CD4-positive, CD25-positive, alpha-beta regulatory T cell (primary cell): ENCODE measurements around the gene S100Z. TPM values are rescaled to one million over a fixed set of nuclear protein-coding genes. Genes with fewer than 3 reads are reported as not detected.
"Not testable (repeated sequence)": the region's sequence is repeated elsewhere in the genome, so short reads cannot be mapped to it uniquely, and the experiment has no call there.

Source experiments
- ATAC-seq, 2 donors: fragments of 150-1000 bp; cut with Tn5 transposase; one replicate each; pipeline ENCODE4 v1.10.0; 2021; ENCODE audit warnings: low read depth in 2 of 2, moderate number of reproducible peaks in 2 of 2, moderate library complexity in 1 of 2
- DNase-seq, 3 donors: peaks; one replicate each; pipeline versions ENCODE4 v3.0.0 to v3.0.0-alpha.2; 2012 to 2022; ENCODE audit warnings: mixed read lengths in 1 of 3
- H3K27ac ChIP-seq: one replicate; pipeline ENCODE4 v1.7.0; 2013; ENCODE audit warnings: mild to moderate bottlenecking, low read length; ENCODE audit not compliant: insufficient read depth, poor library complexity, severe bottlenecking
- H3K27me3 ChIP-seq: one replicate; pipeline ENCODE4 v1.7.0; 2013; ENCODE audit warnings: low read length; ENCODE audit not compliant: control insufficient read depth, insufficient read depth
- H3K36me3 ChIP-seq: one replicate; pipeline ENCODE4 v1.7.0; 2013; ENCODE audit warnings: mild to moderate bottlenecking, low read length, moderate library complexity; ENCODE audit not compliant: control insufficient read depth, insufficient read depth
- H3K4me1 ChIP-seq: 2 replicates; pipeline ENCODE4 v1.7.0; 2013; ENCODE audit warnings: mild to moderate bottlenecking, low read length; ENCODE audit not compliant: insufficient read depth, control insufficient read depth, poor library complexity, severe bottlenecking
- H3K4me3 ChIP-seq: one replicate; pipeline ENCODE4 v1.7.0; 2013; ENCODE audit warnings: low read depth, mild to moderate bottlenecking, low read length, moderate library complexity
- H3K9me3 ChIP-seq, 2 experiments: 1 replicate in 1 of 2; 2 replicates in 1 of 2; pipeline ENCODE4 v1.7.0; 2013; ENCODE audit warnings: low read length in 2 of 2, mild to moderate bottlenecking in 1 of 2, moderate library complexity in 1 of 2; ENCODE audit not compliant: control insufficient read depth in 2 of 2
- H3K27ac Mint-ChIP-seq, 3 donors: one replicate each; pipeline ENCODE4 v1.8.0; 2020 to 2022; ENCODE audit warnings: mild to moderate bottlenecking in 3 of 3, mixed read lengths in 3 of 3, moderate library complexity in 2 of 3
- H3K27me3 Mint-ChIP-seq: one replicate; pipeline ENCODE4 v1.8.0; 2022; ENCODE audit warnings: mild to moderate bottlenecking, mixed read lengths
- H3K36me3 Mint-ChIP-seq: one replicate; pipeline ENCODE4 v1.8.0; 2020; ENCODE audit warnings: mixed read lengths
- H3K4me1 Mint-ChIP-seq, 4 donors: one replicate each; pipeline ENCODE4 v1.8.0; 2020 to 2022; ENCODE audit warnings: mixed read lengths in 4 of 4, mild to moderate bottlenecking in 1 of 4
- H3K4me3 Mint-ChIP-seq, 4 donors: one replicate each; pipeline ENCODE4 v1.8.0; 2020 to 2022; ENCODE audit warnings: mild to moderate bottlenecking in 4 of 4, mixed read lengths in 4 of 4, moderate library complexity in 3 of 4
- H3K9me3 Mint-ChIP-seq, 7 donors: one replicate each; pipeline ENCODE4 v1.8.0; 2020 to 2022; ENCODE audit warnings: mixed read lengths in 7 of 7, mild to moderate bottlenecking in 3 of 7, moderate library complexity in 2 of 7
- polyA plus RNA-seq, 4 donors: library from polyadenylated mRNA; unstranded; fragments of 300-500 nt; fragmentation: Illumina TruSeq; gene quantifications; one replicate each; pipeline ENCODE4 v1.2.3, GENCODE V29; 2021
- total RNA-seq: library from RNA; stranded (reverse); gene quantifications from one replicate; pipeline ENCODE4 v1.2.3, GENCODE V29; 2022

The S100Z gene
- total and polyA plus RNA-seq, 5 donors from 2014 or later: 0.72 to 4.0 (median 1.7) TPM

- H3K27ac Mint-ChIP-seq: no peak overlapping the region
- H3K36me3 ChIP-seq: no peaks in the 10 kb centered on the region
- ATAC-seq (no peak), DNase-seq (no peak)
- H3K27me3 ChIP-seq: no peaks in the 10 kb centered on the region
- H3K4me3 ChIP-seq: no peak overlapping the region
- H3K27ac ChIP-seq: no peak overlapping the region
- H3K9me3 ChIP-seq: no peaks in the 10 kb centered on the region
- H3K9me3 Mint-ChIP-seq: peaks cover 0 to 11% (median 1%) of the 10 kb centered on the region in 7 donors
- no peaks in the 10 kb centered on the region for H3K4me1 ChIP-seq
- H3K36me3 Mint-ChIP-seq: peaks cover 5% of the 10 kb centered on the region
- peaks cover 4% of the 10 kb centered on the region for H3K27me3 Mint-ChIP-seq
- H3K4me3 Mint-ChIP-seq: no peak overlapping the region
- H3K4me1 Mint-ChIP-seq: no peaks in the 10 kb centered on the region
Measured at GRCh38 chr5:76893294-76893693, 43.5 kb downstream of the S100Z start.

GRCh38 chr5:76896196-76896595 lies 46.4 kb downstream of the S100Z start:
- Histone ChIP-seq H3K4me3 (no peak overlapping the region), H3K36me3 (no peaks in the 10 kb centered on the region), H3K27ac (no peak overlapping the region), H3K9me3 (peaks cover 4 to 13% of the 10 kb centered on the region in 2 experiments), H3K27me3 (no peaks in the 10 kb centered on the region), H3K4me1 (no peaks in the 10 kb centered on the region)
- no peak overlapping the region for H3K27ac Mint-ChIP-seq
- peaks cover 13% of the 10 kb centered on the region for H3K36me3 Mint-ChIP-seq
- ATAC-seq: no peak
- peaks cover 4% of the 10 kb centered on the region for H3K27me3 Mint-ChIP-seq
- peaks cover 3 to 27% (median 9%) of the 10 kb centered on the region in 7 donors for H3K9me3 Mint-ChIP-seq
- no peaks in the 10 kb centered on the region for H3K4me1 Mint-ChIP-seq
- H3K4me3 Mint-ChIP-seq: no peak overlapping the region
- DNase-seq: no peak

- ATAC-seq: no peak
Measured at GRCh38 chr5:76901522-76901921, 51.7 kb downstream of the S100Z start.

GRCh38 chr5:76908166-76908565 lies 58.4 kb downstream of the S100Z start:
- H3K36me3 ChIP-seq: no peaks in the 10 kb centered on the region
- no peaks in the 10 kb centered on the region for H3K4me1 Mint-ChIP-seq
- no peak for DNase-seq

More at GRCh38 chr5:76901522-76901921, 51.7 kb downstream of the S100Z start:
- Histone ChIP-seq H3K27ac (no peak overlapping the region), H3K4me3 (no peak overlapping the region), H3K27me3 (no peaks in the 10 kb centered on the region), H3K9me3 (peaks cover 4 to 18% of the 10 kb centered on the region in 2 experiments), H3K36me3 (no peaks in the 10 kb centered on the region), H3K4me1 (no peaks in the 10 kb centered on the region)
- Mint-ChIP-seq H3K27me3 (peaks cover 4% of the 10 kb centered on the region), H3K4me1 (no peaks in the 10 kb centered on the region), H3K36me3 (peaks cover 12% of the 10 kb centered on the region), H3K9me3 (peaks cover 0 to 22% (median 9%) of the 10 kb centered on the region in 7 donors), H3K4me3 (no peak overlapping the region), H3K27ac (no peak overlapping the region)
- DNase-seq: no peak

GRCh38 chr5:76910344-76910933 lies 60.6 kb downstream of the S100Z start:
- not testable (repeated sequence) for H3K27me3 Mint-ChIP-seq, H3K4me1 Mint-ChIP-seq, H3K4me3 Mint-ChIP-seq, H3K9me3 ChIP-seq, ATAC-seq, H3K27me3 ChIP-seq, H3K36me3 ChIP-seq, H3K4me3 ChIP-seq, H3K27ac ChIP-seq, H3K4me1 ChIP-seq, H3K27ac Mint-ChIP-seq, DNase-seq, H3K36me3 Mint-ChIP-seq
- peaks cover 0 to 11% (median 1%) of the 10 kb centered on the region in 7 donors for H3K9me3 Mint-ChIP-seq

More at GRCh38 chr5:76908166-76908565, 58.4 kb downstream of the S100Z start:
- Mint-ChIP-seq H3K9me3 (peaks cover 0 to 6% (median 1%) of the 10 kb centered on the region in 7 donors), H3K27ac (no peak overlapping the region), H3K36me3 (peaks cover 6% of the 10 kb centered on the region), H3K27me3 (peaks cover 4% of the 10 kb centered on the region), H3K4me3 (no peak overlapping the region)
- no peak for ATAC-seq
- Histone ChIP-seq H3K27ac (no peak overlapping the region), H3K27me3 (no peaks in the 10 kb centered on the region), H3K9me3 (no peaks in the 10 kb centered on the region), H3K4me3 (no peak overlapping the region), H3K4me1 (no peaks in the 10 kb centered on the region)

GRCh38 chr5:76914671-76915070 lies 64.9 kb downstream of the S100Z start:
- not testable (repeated sequence) for H3K4me3 Mint-ChIP-seq, H3K27ac ChIP-seq, H3K27me3 ChIP-seq, ATAC-seq, H3K4me3 ChIP-seq, H3K27me3 Mint-ChIP-seq, H3K9me3 Mint-ChIP-seq, H3K9me3 ChIP-seq, H3K27ac Mint-ChIP-seq, H3K4me1 ChIP-seq, H3K4me1 Mint-ChIP-seq, H3K36me3 Mint-ChIP-seq, DNase-seq, H3K36me3 ChIP-seq

GRCh38 chr5:76918539-76918938 lies 68.7 kb downstream of the S100Z start:
- no peaks in the 10 kb centered on the region for H3K4me1 Mint-ChIP-seq
- ATAC-seq (no peak), DNase-seq (no peak)
- Histone ChIP-seq H3K4me3 (no peak overlapping the region), H3K9me3 (no peaks in the 10 kb centered on the region), H3K27ac (no peak overlapping the region), H3K36me3 (no peaks in the 10 kb centered on the region), H3K4me1 (no peaks in the 10 kb centered on the region), H3K27me3 (no peaks in the 10 kb centered on the region)
- H3K27ac Mint-ChIP-seq: no peak overlapping the region
- no peaks in the 10 kb centered on the region for H3K27me3 Mint-ChIP-seq
- H3K4me3 Mint-ChIP-seq: no peak overlapping the region
- peaks cover 0 to 4% (median 0%) of the 10 kb centered on the region in 7 donors for H3K9me3 Mint-ChIP-seq
- no peaks in the 10 kb centered on the region for H3K36me3 Mint-ChIP-seq

GRCh38 chr5:76920491-76920890 lies 70.7 kb downstream of the S100Z start:
- Histone ChIP-seq H3K4me1 (no peaks in the 10 kb centered on the region), H3K27me3 (no peaks in the 10 kb centered on the region), H3K4me3 (no peak overlapping the region), H3K27ac (no peak overlapping the region), H3K9me3 (no peaks in the 10 kb centered on the region), H3K36me3 (no peaks in the 10 kb centered on the region)
- no peaks in the 10 kb centered on the region for H3K4me1 Mint-ChIP-seq
- no peak overlapping the region for H3K27ac Mint-ChIP-seq
- no peak overlapping the region for H3K4me3 Mint-ChIP-seq
- ATAC-seq (no peak), DNase-seq (no peak)
- H3K9me3 Mint-ChIP-seq: peaks cover 0 to 2% (median 0%) of the 10 kb centered on the region in 7 donors
- H3K27me3 Mint-ChIP-seq: peaks cover 4% of the 10 kb centered on the region
- no peaks in the 10 kb centered on the region for H3K36me3 Mint-ChIP-seq
